HEK293 (cell line): ENCODE data around the gene UBASH3B.

Experiments used
- CTCF ChIP-seq: fragments of 450-650 bp; formaldehyde crosslinking; IDR thresholded peaks from 2 replicates; pipeline ENCODE4 v1.5.1; 2016; ENCODE audit warnings: missing biosample characterization, missing genetic modification characterization
- PRDM1 ChIP-seq: fragments of 450-650 bp; formaldehyde crosslinking; IDR thresholded peaks from 2 replicates; pipeline ENCODE4; 2016; ENCODE audit warnings: missing biosample characterization, missing genetic modification characterization
- TRIM28 ChIP-seq: IDR thresholded peaks from 2 replicates; pipeline ENCODE4 v1.6.1; 2011; ENCODE audit warnings: low read length, control low read depth, borderline replicate concordance
- ZNF24 ChIP-seq: fragments of 450-650 bp; formaldehyde crosslinking; IDR thresholded peaks from 2 replicates; pipeline ENCODE4 v1.5.1; 2016; ENCODE audit warnings: missing biosample characterization, missing genetic modification characterization
- TF ChIP-seq, protein P1 (sequence below): fragments of 450-650 bp; formaldehyde crosslinking; IDR thresholded peaks from 2 replicates; pipeline ENCODE4 v1.5.1; 2017; ENCODE audit warnings: missing biosample characterization, missing genetic modification characterization
- TF ChIP-seq, protein P2 (sequence below): fragments of 450-650 bp; formaldehyde crosslinking; IDR thresholded peaks from 2 replicates; pipeline ENCODE4 v1.5.1; 2016; ENCODE audit warnings: missing biosample characterization, missing genetic modification characterization
- TF ChIP-seq, protein P3 (sequence below): fragments of 450-650 bp; formaldehyde crosslinking; IDR thresholded peaks from 2 replicates; pipeline ENCODE4 v1.5.1; 2016; ENCODE audit warnings: missing biosample characterization, missing genetic modification characterization

GRCh38 chr11:122808478-122808869 lies 153.0 kb downstream of the UBASH3B start:
- no peak for TF ChIP-seq TRIM28
- TF ChIP-seq, protein P1, sequence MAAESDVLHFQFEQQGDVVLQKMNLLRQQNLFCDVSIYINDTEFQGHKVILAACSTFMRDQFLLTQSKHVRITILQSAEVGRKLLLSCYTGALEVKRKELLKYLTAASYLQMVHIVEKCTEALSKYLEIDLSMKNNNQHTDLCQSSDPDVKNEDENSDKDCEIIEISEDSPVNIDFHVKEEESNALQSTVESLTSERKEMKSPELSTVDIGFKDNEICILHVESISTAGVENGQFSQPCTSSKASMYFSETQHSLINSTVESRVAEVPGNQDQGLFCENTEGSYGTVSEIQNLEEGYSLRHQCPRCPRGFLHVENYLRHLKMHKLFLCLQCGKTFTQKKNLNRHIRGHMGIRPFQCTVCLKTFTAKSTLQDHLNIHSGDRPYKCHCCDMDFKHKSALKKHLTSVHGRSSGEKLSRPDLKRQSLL = no peak
- TF ChIP-seq, protein P2, sequence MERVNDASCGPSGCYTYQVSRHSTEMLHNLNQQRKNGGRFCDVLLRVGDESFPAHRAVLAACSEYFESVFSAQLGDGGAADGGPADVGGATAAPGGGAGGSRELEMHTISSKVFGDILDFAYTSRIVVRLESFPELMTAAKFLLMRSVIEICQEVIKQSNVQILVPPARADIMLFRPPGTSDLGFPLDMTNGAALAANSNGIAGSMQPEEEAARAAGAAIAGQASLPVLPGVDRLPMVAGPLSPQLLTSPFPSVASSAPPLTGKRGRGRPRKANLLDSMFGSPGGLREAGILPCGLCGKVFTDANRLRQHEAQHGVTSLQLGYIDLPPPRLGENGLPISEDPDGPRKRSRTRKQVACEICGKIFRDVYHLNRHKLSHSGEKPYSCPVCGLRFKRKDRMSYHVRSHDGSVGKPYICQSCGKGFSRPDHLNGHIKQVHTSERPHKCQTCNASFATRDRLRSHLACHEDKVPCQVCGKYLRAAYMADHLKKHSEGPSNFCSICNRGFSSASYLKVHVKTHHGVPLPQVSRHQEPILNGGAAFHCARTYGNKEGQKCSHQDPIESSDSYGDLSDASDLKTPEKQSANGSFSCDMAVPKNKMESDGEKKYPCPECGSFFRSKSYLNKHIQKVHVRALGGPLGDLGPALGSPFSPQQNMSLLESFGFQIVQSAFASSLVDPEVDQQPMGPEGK = no peak
- no peak for TF ChIP-seq CTCF
- TF ChIP-seq ZNF24 (tag by site-specific recombination) = no peak
- TF ChIP-seq, protein P3, sequence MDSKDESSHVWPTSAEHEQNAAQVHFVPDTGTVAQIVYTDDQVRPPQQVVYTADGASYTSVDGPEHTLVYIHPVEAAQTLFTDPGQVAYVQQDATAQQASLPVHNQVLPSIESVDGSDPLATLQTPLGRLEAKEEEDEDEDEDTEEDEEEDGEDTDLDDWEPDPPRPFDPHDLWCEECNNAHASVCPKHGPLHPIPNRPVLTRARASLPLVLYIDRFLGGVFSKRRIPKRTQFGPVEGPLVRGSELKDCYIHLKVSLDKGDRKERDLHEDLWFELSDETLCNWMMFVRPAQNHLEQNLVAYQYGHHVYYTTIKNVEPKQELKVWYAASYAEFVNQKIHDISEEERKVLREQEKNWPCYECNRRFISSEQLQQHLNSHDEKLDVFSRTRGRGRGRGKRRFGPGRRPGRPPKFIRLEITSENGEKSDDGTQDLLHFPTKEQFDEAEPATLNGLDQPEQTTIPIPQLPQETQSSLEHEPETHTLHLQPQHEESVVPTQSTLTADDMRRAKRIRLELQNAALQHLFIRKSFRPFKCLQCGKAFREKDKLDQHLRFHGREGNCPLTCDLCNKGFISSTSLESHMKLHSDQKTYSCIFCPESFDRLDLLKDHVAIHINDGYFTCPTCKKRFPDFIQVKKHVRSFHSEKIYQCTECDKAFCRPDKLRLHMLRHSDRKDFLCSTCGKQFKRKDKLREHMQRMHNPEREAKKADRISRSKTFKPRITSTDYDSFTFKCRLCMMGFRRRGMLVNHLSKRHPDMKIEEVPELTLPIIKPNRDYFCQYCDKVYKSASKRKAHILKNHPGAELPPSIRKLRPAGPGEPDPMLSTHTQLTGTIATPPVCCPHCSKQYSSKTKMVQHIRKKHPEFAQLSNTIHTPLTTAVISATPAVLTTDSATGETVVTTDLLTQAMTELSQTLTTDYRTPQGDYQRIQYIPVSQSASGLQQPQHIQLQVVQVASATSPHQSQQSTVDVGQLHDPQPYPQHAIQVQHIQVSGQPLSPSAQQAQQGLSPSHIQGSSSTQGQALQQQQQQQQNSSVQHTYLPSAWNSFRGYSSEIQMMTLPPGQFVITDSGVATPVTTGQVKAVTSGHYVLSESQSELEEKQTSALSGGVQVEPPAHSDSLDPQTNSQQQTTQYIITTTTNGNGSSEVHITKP (tag by site-specific recombination) = no peak
- TF ChIP-seq PRDM1 (tag by site-specific recombination) = no peak
